ENCODE data around the gene STEAP2.

Gene STEAP2

DNA sequence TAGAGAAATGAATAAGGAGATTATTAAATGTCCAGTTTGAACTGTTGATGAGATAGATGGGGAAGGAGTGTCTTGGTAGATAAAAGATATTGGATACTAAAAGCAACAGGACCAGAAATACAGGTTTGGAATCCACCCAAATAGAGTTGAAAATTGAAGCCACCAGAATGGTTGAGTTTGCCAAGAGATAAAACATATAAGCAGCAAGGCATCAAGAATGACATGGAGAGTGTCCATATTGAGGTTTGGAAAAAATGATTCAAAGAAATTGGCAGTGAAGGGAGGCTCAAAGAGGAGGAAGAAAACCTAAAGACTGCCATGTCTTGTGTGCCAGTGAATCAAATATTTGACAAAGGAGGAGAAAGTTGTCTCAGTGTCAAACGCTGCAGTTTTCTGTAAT is 57.6 kb downstream of the STEAP2 start:
- no peak for DNase-seq (ENCODE audit: low read depth in 2 of 3, low spot score in 1 of 3)

DNA sequence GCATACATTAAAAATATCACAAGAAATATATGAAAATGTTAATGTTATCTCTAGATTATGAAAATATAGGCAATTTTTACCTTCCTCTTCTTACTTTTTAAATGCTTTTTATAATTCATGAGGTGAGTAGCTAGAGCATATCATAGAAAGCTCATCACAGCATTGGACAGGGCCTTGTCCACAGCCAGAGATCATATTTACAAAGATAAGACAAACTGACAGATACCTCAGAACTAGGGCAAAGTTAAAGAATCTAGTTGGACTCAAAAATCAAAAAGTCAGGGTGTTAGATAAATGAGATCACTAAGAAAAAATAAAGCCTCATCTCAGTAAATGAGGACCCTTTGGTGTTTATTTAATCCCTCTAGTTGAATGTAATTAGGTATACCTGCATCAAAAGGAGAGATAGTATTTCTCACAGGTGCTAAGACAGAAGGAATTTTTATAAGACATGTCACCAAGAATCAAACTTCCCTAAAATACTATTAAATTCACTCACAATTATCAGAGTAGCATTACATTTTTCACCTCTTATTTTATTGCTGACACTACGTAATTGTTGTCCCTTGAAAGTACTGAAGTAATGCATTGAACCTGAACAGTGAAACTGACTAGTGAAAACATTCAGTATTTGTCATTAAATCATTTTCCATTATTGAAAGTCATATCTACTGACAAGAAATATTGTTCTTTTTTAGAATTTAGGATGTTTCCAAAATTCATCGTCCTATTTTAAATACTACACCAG is 59.1 kb downstream of the STEAP2 start:
- DNase-seq (ENCODE audit: low read depth in 2 of 3, low spot score in 1 of 3), result no peak

DNA sequence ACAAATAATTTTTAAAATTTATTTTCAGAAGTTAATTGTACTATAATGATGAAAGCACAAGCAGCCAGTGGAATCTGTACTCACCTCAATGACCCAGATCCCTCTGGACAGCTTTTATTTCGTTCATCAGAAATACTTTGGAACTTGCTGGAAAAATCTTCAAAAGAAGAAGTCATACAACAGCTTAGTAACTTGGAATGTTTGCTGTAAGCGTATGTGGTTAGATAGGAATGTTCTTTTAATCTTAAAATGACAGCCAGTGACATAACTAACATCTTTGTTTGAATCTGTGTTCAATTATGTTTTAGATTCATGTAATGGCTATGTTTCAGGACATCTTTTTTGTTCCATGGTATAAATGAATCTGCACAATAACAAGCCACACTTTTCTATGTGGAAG is 60.2 kb downstream of the STEAP2 start:
- DNase-seq (ENCODE audit: low read depth in 2 of 3, low spot score in 1 of 3), result no peak

DNA sequence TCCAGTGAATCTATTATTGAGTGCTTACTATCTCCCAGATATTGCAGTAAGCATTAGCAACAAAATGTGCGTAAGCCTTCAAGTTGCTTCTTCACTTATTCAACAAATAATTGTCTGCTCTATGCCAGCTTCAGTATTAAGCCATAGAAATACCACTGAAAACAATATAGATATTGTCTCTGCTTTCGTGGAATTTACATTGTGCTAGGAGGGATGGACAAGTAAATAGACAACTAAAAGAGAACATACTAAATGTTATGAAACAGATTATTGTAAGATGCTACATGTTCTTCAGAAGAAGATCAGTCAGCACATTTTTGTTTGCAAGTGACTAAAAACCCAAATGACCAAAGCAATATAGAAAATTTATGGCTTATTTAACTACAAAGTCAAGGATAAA is 60.7 kb downstream of the STEAP2 start:
- no peak for DNase-seq (ENCODE audit: low read depth in 2 of 3, low spot score in 1 of 3)

DNA sequence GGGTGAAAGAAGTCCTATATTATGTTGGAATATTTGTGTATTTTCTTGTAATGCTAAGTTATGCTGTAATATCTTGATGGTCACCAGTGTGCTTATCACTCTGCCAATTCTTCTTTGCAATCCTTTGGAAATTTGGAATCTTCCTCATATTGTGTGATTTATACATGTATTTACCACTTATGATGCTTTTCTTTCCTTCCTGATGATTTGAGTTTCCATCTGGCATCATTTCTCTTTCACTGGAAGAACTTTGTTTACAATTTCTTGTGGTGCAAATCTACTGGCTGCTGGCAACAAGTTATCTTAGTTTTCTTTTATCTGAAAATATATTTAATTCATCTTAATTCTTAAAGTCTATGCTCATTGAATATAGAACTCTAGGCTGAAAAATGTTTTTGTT is 62.6 kb downstream of the STEAP2 start:
- no peak for DNase-seq (ENCODE audit: low read depth in 2 of 3, low spot score in 1 of 3)

DNA sequence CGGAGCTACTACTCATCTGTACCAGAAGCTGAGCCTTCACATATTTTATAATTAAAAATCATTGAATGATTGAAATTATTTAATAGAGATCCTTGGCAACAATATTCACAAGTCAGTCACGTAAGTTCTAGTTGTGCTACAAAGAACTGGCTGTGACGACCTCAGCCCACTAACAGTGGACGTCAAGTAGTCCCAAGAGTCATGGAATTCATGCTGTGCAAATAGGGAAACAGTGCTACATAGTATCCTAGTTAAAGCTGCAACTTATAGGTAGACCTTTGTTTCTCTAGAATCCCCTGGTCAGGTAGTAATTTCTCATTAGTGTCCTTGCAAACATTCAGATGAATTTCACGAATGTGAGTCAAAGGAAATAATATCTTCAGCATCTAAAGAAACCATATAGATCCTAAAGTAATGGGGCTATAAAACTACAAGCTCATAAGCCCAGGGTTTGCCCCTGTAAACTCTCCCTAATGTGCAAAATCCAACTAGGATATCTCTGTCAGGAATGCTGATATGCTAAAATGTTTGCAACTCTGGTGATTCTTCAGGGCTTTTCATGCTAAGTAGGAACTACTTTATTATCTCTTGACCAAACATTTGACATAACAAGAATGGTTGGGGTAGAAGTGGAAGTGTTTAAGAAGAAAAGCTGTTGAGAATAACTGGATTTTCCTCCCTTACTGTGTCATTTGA is 64.6 kb downstream of the STEAP2 start:
- DNase-seq (ENCODE audit: low read depth in 2 of 3, low spot score in 1 of 3), result no peak
